Measurements from ENCODE around the gene MIGA1. TPM values are rescaled to one million over a fixed set of nuclear protein-coding genes. Genes with fewer than 3 reads are reported as not detected.
A peak's percentile ranks its signal among the peaks of the same experiment; 100 is the strongest.

The MIGA1 gene
- total and polyA plus RNA-seq, 9 of the 15 experiments (the other 6 are each of a cell fraction or from before 2014, with no cell fraction given) = 1.6 to 5.1 (median 2.9) TPM

DNA sequence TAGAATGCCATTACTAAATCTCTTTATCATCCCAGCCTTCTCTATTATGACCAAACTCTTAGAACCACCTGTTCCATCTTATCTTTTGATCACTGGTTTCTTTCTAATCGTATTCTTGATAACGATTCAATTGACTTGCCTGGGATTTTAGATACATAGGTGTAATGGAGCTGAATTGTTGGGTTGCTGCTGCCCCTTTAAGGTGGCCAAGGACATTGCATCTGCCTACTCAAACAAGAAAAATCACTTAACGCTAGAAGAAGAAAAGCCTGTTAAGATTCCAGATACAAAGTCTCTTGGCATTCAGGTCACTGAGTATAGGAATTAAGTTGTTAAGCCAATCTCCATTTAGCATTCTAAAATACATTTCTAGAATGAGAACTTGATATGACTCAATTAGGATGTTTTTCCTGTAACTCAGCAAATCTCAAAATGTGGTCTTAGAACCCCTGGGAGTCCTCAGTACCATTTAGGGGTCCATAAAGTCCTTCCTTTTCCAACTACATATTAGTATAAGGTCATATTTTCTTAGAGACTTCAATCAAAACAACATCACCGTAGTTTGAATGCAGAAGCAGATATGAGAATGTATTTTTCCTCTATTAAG is 121.3 kb downstream of the MIGA1 start (continued):
- TF ChIP-seq, protein P1, sequence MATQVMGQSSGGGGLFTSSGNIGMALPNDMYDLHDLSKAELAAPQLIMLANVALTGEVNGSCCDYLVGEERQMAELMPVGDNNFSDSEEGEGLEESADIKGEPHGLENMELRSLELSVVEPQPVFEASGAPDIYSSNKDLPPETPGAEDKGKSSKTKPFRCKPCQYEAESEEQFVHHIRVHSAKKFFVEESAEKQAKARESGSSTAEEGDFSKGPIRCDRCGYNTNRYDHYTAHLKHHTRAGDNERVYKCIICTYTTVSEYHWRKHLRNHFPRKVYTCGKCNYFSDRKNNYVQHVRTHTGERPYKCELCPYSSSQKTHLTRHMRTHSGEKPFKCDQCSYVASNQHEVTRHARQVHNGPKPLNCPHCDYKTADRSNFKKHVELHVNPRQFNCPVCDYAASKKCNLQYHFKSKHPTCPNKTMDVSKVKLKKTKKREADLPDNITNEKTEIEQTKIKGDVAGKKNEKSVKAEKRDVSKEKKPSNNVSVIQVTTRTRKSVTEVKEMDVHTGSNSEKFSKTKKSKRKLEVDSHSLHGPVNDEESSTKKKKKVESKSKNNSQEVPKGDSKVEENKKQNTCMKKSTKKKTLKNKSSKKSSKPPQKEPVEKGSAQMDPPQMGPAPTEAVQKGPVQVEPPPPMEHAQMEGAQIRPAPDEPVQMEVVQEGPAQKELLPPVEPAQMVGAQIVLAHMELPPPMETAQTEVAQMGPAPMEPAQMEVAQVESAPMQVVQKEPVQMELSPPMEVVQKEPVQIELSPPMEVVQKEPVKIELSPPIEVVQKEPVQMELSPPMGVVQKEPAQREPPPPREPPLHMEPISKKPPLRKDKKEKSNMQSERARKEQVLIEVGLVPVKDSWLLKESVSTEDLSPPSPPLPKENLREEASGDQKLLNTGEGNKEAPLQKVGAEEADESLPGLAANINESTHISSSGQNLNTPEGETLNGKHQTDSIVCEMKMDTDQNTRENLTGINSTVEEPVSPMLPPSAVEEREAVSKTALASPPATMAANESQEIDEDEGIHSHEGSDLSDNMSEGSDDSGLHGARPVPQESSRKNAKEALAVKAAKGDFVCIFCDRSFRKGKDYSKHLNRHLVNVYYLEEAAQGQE (IDR thresholded peaks at IDR 0.05; ENCODE audit: borderline replicate concordance) = peak; percentile 65; the same call in 1 of the 2 replicates
- TF ChIP-seq, protein P1 (CRISPR knock-in tag; IDR thresholded peaks at IDR 0.05; ENCODE audit: low read depth) = no peak
- TF ChIP-seq MIER1 (IDR thresholded peaks at IDR 0.05; ENCODE audit: low read depth) = no peak
- no peak for TF ChIP-seq NCOR1 (IDR thresholded peaks at IDR 0.05)
- no peak for TF ChIP-seq TARDBP (IDR thresholded peaks at IDR 0.05)
- TF ChIP-seq, protein P2, sequence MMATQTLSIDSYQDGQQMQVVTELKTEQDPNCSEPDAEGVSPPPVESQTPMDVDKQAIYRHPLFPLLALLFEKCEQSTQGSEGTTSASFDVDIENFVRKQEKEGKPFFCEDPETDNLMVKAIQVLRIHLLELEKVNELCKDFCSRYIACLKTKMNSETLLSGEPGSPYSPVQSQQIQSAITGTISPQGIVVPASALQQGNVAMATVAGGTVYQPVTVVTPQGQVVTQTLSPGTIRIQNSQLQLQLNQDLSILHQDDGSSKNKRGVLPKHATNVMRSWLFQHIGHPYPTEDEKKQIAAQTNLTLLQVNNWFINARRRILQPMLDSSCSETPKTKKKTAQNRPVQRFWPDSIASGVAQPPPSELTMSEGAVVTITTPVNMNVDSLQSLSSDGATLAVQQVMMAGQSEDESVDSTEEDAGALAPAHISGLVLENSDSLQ (IDR thresholded peaks at IDR 0.05) = no peak
- no peak for TF ChIP-seq ESRRB (CRISPR knock-in tag; IDR thresholded peaks at IDR 0.05; ENCODE audit: borderline replicate concordance)
- TF ChIP-seq, protein P3, sequence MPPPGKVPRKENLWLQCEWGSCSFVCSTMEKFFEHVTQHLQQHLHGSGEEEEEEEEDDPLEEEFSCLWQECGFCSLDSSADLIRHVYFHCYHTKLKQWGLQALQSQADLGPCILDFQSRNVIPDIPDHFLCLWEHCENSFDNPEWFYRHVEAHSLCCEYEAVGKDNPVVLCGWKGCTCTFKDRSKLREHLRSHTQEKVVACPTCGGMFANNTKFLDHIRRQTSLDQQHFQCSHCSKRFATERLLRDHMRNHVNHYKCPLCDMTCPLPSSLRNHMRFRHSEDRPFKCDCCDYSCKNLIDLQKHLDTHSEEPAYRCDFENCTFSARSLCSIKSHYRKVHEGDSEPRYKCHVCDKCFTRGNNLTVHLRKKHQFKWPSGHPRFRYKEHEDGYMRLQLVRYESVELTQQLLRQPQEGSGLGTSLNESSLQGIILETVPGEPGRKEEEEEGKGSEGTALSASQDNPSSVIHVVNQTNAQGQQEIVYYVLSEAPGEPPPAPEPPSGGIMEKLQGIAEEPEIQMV (tag; conservative IDR thresholded peaks at IDR 0.05; ENCODE audit: low read depth) = no peak
- TF ChIP-seq, protein P4, sequence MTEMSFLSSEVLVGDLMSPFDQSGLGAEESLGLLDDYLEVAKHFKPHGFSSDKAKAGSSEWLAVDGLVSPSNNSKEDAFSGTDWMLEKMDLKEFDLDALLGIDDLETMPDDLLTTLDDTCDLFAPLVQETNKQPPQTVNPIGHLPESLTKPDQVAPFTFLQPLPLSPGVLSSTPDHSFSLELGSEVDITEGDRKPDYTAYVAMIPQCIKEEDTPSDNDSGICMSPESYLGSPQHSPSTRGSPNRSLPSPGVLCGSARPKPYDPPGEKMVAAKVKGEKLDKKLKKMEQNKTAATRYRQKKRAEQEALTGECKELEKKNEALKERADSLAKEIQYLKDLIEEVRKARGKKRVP (CRISPR knock-in tag; IDR thresholded peaks at IDR 0.05) = no peak
- TF ChIP-seq, protein P5, sequence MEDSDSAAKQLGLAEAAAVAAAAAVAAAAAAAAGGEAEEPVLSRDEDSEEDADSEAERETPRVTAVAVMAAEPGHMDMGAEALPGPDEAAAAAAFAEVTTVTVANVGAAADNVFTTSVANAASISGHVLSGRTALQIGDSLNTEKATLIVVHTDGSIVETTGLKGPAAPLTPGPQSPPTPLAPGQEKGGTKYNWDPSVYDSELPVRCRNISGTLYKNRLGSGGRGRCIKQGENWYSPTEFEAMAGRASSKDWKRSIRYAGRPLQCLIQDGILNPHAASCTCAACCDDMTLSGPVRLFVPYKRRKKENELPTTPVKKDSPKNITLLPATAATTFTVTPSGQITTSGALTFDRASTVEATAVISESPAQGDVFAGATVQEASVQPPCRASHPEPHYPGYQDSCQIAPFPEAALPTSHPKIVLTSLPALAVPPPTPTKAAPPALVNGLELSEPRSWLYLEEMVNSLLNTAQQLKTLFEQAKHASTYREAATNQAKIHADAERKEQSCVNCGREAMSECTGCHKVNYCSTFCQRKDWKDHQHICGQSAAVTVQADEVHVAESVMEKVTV (CRISPR knock-in tag; IDR thresholded peaks at IDR 0.05) = peak; percentile 65
- TF ChIP-seq EP400 (IDR thresholded peaks at IDR 0.05) = no peak
- no peak for TF ChIP-seq POLR3G (IDR thresholded peaks at IDR 0.05; ENCODE audit: extremely low read depth, insufficient read length, insufficient replicate concordance)
- TF ChIP-seq RBM15 (IDR thresholded peaks at IDR 0.05; ENCODE audit: insufficient read depth, low read length) = no peak
- TF ChIP-seq MCM3 (IDR thresholded peaks at IDR 0.05) = no peak
- TF ChIP-seq ZNF717 (CRISPR knock-in tag; IDR thresholded peaks at IDR 0.05) = no peak

Data from K562 (cell line).